DMS153 treated with DMSO at 0.1 percent for 48 hours (cell line): ENCODE data around the gene E4F1.
"Not testable (repeated sequence)": the region's sequence is repeated elsewhere in the genome, so short reads cannot be mapped to it uniquely, and the experiment has no call there.

ENCODE experiments used
- DNase-seq: peaks from one replicate; lab custom pipeline; 2025; ENCODE audit not compliant: unreplicated experiment; lab: John Stamatoyannopoulos, UW

Gene E4F1

GRCh38 chr16:2240331-2240730, 16.9 kb downstream of the E4F1 start:
- not testable (repeated sequence) for DNase-seq

GRCh38 chr16:2242598-2242997, 19.2 kb downstream of the E4F1 start:
- DNase-seq, result no peak

- DNase-seq, result no peak
These were observed 19.7 kb downstream of the E4F1 start for GRCh38 chr16:2243031-2243528.

- DNase-seq, result no peak
These were observed 20.4 kb downstream of the E4F1 start for GRCh38 chr16:2243781-2244180.

GRCh38 chr16:2244301-2244700, 20.9 kb downstream of the E4F1 start:
- no peak for DNase-seq

GRCh38 chr16:2244926-2245795, 21.8 kb downstream of the E4F1 start:
- DNase-seq, result no peak

- no peak for DNase-seq
These were observed 23.0 kb downstream of the E4F1 start for GRCh38 chr16:2246301-2246885.

GRCh38 chr16:2250652-2251295, 27.4 kb downstream of the E4F1 start:
- DNase-seq, result no peak

GRCh38 chr16:2251296-2252111, 28.1 kb downstream of the E4F1 start, which contains the start of gene ECI1:
Gene ECI1, minus strand, starts transcription at chr16:2251587. Its CDS starts 21 bp downstream, at chr16:2251566.
- peak; percentile 87 for DNase-seq

- DNase-seq, result no peak
These were observed 29.4 kb downstream of the E4F1 start for GRCh38 chr16:2252806-2253148.

- DNase-seq, result no peak
These were observed 29.9 kb downstream of the E4F1 start for GRCh38 chr16:2253293-2253692.

GRCh38 chr16:2256531-2257140, 33.2 kb downstream of the E4F1 start:
- no peak for DNase-seq

- no peak for DNase-seq
These were observed 34.3 kb downstream of the E4F1 start for GRCh38 chr16:2257726-2258125.

GRCh38 chr16:2258530-2258929, 35.1 kb downstream of the E4F1 start:
- DNase-seq, result not testable (repeated sequence)

- no peak for DNase-seq
These were observed 36.9 kb downstream of the E4F1 start for GRCh38 chr16:2260250-2260649.

GRCh38 chr16:2263026-2263425, 39.6 kb downstream of the E4F1 start:
- DNase-seq, result not testable (repeated sequence)

- DNase-seq, result not testable (repeated sequence)
These were observed 43.5 kb downstream of the E4F1 start for GRCh38 chr16:2266887-2267286.

- not testable (repeated sequence) for DNase-seq
These were observed 44.1 kb downstream of the E4F1 start for GRCh38 chr16:2267505-2267912.

GRCh38 chr16:2267913-2268666, 44.7 kb downstream of the E4F1 start, which contains the start of gene RNPS1:
Gene RNPS1, minus strand, starts transcription at chr16:2268126. Its CDS starts 3,483 bp downstream, at chr16:2264643.
- peak; percentile 93 for DNase-seq

GRCh38 chr16:2270070-2270462, 46.7 kb downstream of the E4F1 start:
- DNase-seq, result no peak
